Ectodermal cell (in vitro differentiated cells): ENCODE results near the gene UVSSA.

Source experiments
- H3K27ac ChIP-seq: 2 replicates; pipeline ENCODE4 v1.7.0; 2013; ENCODE audit warnings: mild to moderate bottlenecking, low read depth, low read length; ENCODE audit not compliant: insufficient read depth, poor library complexity, severe bottlenecking
- H3K27me3 ChIP-seq: 2 replicates; pipeline ENCODE4 v1.7.0; 2013; ENCODE audit warnings: mild to moderate bottlenecking, low read length; ENCODE audit not compliant: insufficient read depth, control insufficient read depth, poor library complexity, severe bottlenecking
- H3K36me3 ChIP-seq: one replicate; pipeline ENCODE4 v1.7.0; 2013; ENCODE audit warnings: low read length; ENCODE audit not compliant: control insufficient read depth, insufficient read depth
- H3K4me1 ChIP-seq: one replicate; pipeline ENCODE4 v1.7.0; 2013; ENCODE audit warnings: low read length; ENCODE audit not compliant: control insufficient read depth, insufficient read depth
- H3K4me3 ChIP-seq: 2 replicates; pipeline ENCODE4 v1.7.0; 2013; ENCODE audit warnings: low read depth, low read length, control low read depth; ENCODE audit not compliant: insufficient read depth
- H3K9me3 ChIP-seq: 2 replicates; pipeline ENCODE4 v1.7.0; 2013; ENCODE audit warnings: mild to moderate bottlenecking, low read length, moderate library complexity; ENCODE audit not compliant: control insufficient read depth
- WGBS, 2 experiments: methylation state at CpG; one replicate each; pipeline ENCODE4 v1.1.7; 2013; ENCODE audit warnings: missing lambda C conversion rate in 2 of 2; 5-methylcytosine and 5-hydroxymethylcytosine counted together

UVSSA gene

GRCh38 chr4:1358421-1359143 lies 11.6 kb downstream of the UVSSA start:
- Histone ChIP-seq H3K4me1 (no peaks in the 10 kb centered on the region), H3K27ac (no peak overlapping the region), H3K36me3 (peaks cover 1% of the 10 kb centered on the region), H3K27me3 (no peaks in the 10 kb centered on the region), H3K9me3 (no peaks in the 10 kb centered on the region), H3K4me3 (no peak overlapping the region)
- WGBS, 2 experiments = 96% methylated on average over 38 of the region's 38 CpGs

GRCh38 chr4:1359144-1359501 lies 12.1 kb downstream of the UVSSA start:
- H3K36me3 ChIP-seq = no peaks in the 10 kb centered on the region
- H3K4me3 ChIP-seq = no peak overlapping the region
- no peaks in the 10 kb centered on the region for H3K27me3 ChIP-seq
- H3K4me1 ChIP-seq = no peaks in the 10 kb centered on the region
- WGBS, 2 experiments = 97 to 98% methylated on average over 13 to 14 of the region's 14 CpGs
- H3K27ac ChIP-seq = no peak overlapping the region
- H3K9me3 ChIP-seq = no peaks in the 10 kb centered on the region

GRCh38 chr4:1359976-1360375 lies 13.0 kb downstream of the UVSSA start:
- H3K27me3 ChIP-seq = no peaks in the 10 kb centered on the region
- no peak overlapping the region for H3K27ac ChIP-seq
- no peaks in the 10 kb centered on the region for H3K36me3 ChIP-seq
- H3K4me3 ChIP-seq = no peak overlapping the region
- no peaks in the 10 kb centered on the region for H3K9me3 ChIP-seq
- H3K4me1 ChIP-seq = no peaks in the 10 kb centered on the region
- WGBS, 2 experiments = 93 to 94% methylated on average over 16 of the region's 16 CpGs

- WGBS, 2 experiments = 92 to 94% methylated on average over 29 of the region's 29 CpGs
- H3K4me1 ChIP-seq = no peaks in the 10 kb centered on the region
- H3K27me3 ChIP-seq = no peaks in the 10 kb centered on the region
- no peaks in the 10 kb centered on the region for H3K9me3 ChIP-seq
- H3K36me3 ChIP-seq = no peaks in the 10 kb centered on the region
- H3K4me3 ChIP-seq = no peak overlapping the region
- no peak overlapping the region for H3K27ac ChIP-seq
Measured at GRCh38 chr4:1360423-1361283, 13.6 kb downstream of the UVSSA start.

GRCh38 chr4:1361431-1361830 lies 14.4 kb downstream of the UVSSA start:
- Histone ChIP-seq H3K27me3 (no peaks in the 10 kb centered on the region), H3K9me3 (no peaks in the 10 kb centered on the region), H3K27ac (no peak overlapping the region), H3K4me1 (no peaks in the 10 kb centered on the region), H3K4me3 (no peak overlapping the region), H3K36me3 (no peaks in the 10 kb centered on the region)
- 90% methylated on average over 18 of the region's 18 CpGs for WGBS, 2 experiments

- Histone ChIP-seq H3K9me3 (no peaks in the 10 kb centered on the region), H3K27me3 (no peaks in the 10 kb centered on the region), H3K4me3 (no peak overlapping the region), H3K4me1 (no peaks in the 10 kb centered on the region), H3K36me3 (no peaks in the 10 kb centered on the region), H3K27ac (no peak overlapping the region)
- WGBS, 2 experiments = 93 to 95% methylated on average over 10 of the region's 10 CpGs
Measured at GRCh38 chr4:1362046-1362445, 15.0 kb downstream of the UVSSA start.

- Histone ChIP-seq H3K27ac (no peak overlapping the region), H3K36me3 (no peaks in the 10 kb centered on the region), H3K4me3 (no peak overlapping the region), H3K9me3 (no peaks in the 10 kb centered on the region), H3K27me3 (no peaks in the 10 kb centered on the region), H3K4me1 (no peaks in the 10 kb centered on the region)
- WGBS, 2 experiments = 94 to 96% methylated on average over 17 of the region's 17 CpGs
Measured at GRCh38 chr4:1362521-1362920, 15.5 kb downstream of the UVSSA start.

- WGBS, 2 experiments = 95 to 97% methylated on average over 11 of the region's 11 CpGs
- Histone ChIP-seq H3K4me1 (no peaks in the 10 kb centered on the region), H3K9me3 (no peaks in the 10 kb centered on the region), H3K4me3 (no peak overlapping the region), H3K27me3 (no peaks in the 10 kb centered on the region), H3K36me3 (no peaks in the 10 kb centered on the region), H3K27ac (no peak overlapping the region)
Measured at GRCh38 chr4:1363513-1363912, 16.5 kb downstream of the UVSSA start.

- H3K9me3 ChIP-seq = no peaks in the 10 kb centered on the region
- H3K27ac ChIP-seq = no peak overlapping the region
- no peaks in the 10 kb centered on the region for H3K4me1 ChIP-seq
- no peak overlapping the region for H3K4me3 ChIP-seq
- 92% methylated on average over 18 of the region's 18 CpGs for WGBS, 2 experiments
- no peaks in the 10 kb centered on the region for H3K27me3 ChIP-seq
- H3K36me3 ChIP-seq = no peaks in the 10 kb centered on the region
Measured at GRCh38 chr4:1364217-1364616, 17.2 kb downstream of the UVSSA start.

- H3K4me1 ChIP-seq = no peaks in the 10 kb centered on the region
- 90 to 92% methylated on average over 13 of the region's 13 CpGs for WGBS, 2 experiments
- H3K4me3 ChIP-seq = no peak overlapping the region
- H3K9me3 ChIP-seq = no peaks in the 10 kb centered on the region
- no peak overlapping the region for H3K27ac ChIP-seq
- no peaks in the 10 kb centered on the region for H3K36me3 ChIP-seq
- H3K27me3 ChIP-seq = no peaks in the 10 kb centered on the region
Measured at GRCh38 chr4:1364748-1365147, 17.7 kb downstream of the UVSSA start.
